HG03457 (cell line): Measurements from ENCODE around the gene PPP1R12B.
"Not testable (repeated sequence)": the region's sequence is repeated elsewhere in the genome, so short reads cannot be mapped to it uniquely, and the experiment has no call there.

Experiments
- ATAC-seq: cut with Tn5 transposase; IDR thresholded peaks from one replicate; pipeline ENCODE4 v1.9.1; 2021; ENCODE audit warnings: moderate number of reproducible peaks; ENCODE audit not compliant: unreplicated experiment

The PPP1R12B gene

GRCh38 chr1:202624088-202624780 is 275.7 kb downstream of the PPP1R12B start:
- ATAC-seq, result no peak

- ATAC-seq, result no peak
Measured at GRCh38 chr1:202624781-202625108, 276.2 kb downstream of the PPP1R12B start.

GRCh38 chr1:202625416-202626360 is 277.2 kb downstream of the PPP1R12B start:
- ATAC-seq, result no peak

- ATAC-seq, result not testable (repeated sequence)
Measured at GRCh38 chr1:202627036-202627435, 278.5 kb downstream of the PPP1R12B start.

GRCh38 chr1:202627841-202628565 is 279.5 kb downstream of the PPP1R12B start:
- no peak for ATAC-seq

- ATAC-seq, result no peak
Measured at GRCh38 chr1:202628646-202629215, 280.2 kb downstream of the PPP1R12B start.

GRCh38 chr1:202629257-202629811 is 280.8 kb downstream of the PPP1R12B start:
- ATAC-seq, result peak; percentile 70

- not testable (repeated sequence) for ATAC-seq
Measured at GRCh38 chr1:202630096-202630495, 281.6 kb downstream of the PPP1R12B start.

GRCh38 chr1:202630541-202630940 is 282.0 kb downstream of the PPP1R12B start:
- ATAC-seq, result no peak

GRCh38 chr1:202631076-202631923 is 282.8 kb downstream of the PPP1R12B start:
- no peak for ATAC-seq

GRCh38 chr1:202632241-202632640 is 283.7 kb downstream of the PPP1R12B start:
- ATAC-seq, result no peak

- not testable (repeated sequence) for ATAC-seq
Measured at GRCh38 chr1:202636171-202636570, 287.7 kb downstream of the PPP1R12B start.

GRCh38 chr1:202637321-202638018 is 289.0 kb downstream of the PPP1R12B start:
- not testable (repeated sequence) for ATAC-seq

- no peak for ATAC-seq
Measured at GRCh38 chr1:202638019-202638700, 289.7 kb downstream of the PPP1R12B start.

GRCh38 chr1:202638701-202639305 is 290.3 kb downstream of the PPP1R12B start:
- not testable (repeated sequence) for ATAC-seq

- no peak for ATAC-seq
Measured at GRCh38 chr1:202639500-202639899, 291.0 kb downstream of the PPP1R12B start.

- no peak for ATAC-seq
Measured at GRCh38 chr1:202642212-202642611, 293.7 kb downstream of the PPP1R12B start.
